GM21723 (cell line): ENCODE results near the gene RHBDL3.
"Not testable (repeated sequence)": the region's sequence is repeated elsewhere in the genome, so short reads cannot be mapped to it uniquely, and the experiment has no call there.

Experiments used
- ATAC-seq: cut with Tn5 transposase; IDR thresholded peaks from one replicate; pipeline ENCODE4 v1.9.1; 2021; ENCODE audit warnings: mild to moderate bottlenecking, moderate library complexity; ENCODE audit not compliant: unreplicated experiment

The RHBDL3 gene

GRCh38 chr17:32265192-32265923 lies at the start of gene RHBDL3:
Gene RHBDL3, plus strand, starts transcription at chr17:32265832. Its CDS starts 358 bp downstream, at chr17:32266190.
- ATAC-seq: no peak

- no peak for ATAC-seq
These were observed 43.0 kb upstream of the RHBDL3 start for GRCh38 chr17:32222621-32223020.

- no peak for ATAC-seq
These were observed 41.9 kb upstream of the RHBDL3 start for GRCh38 chr17:32223703-32224102.

- no peak for ATAC-seq
These were observed 38.7 kb upstream of the RHBDL3 start for GRCh38 chr17:32226886-32227285.

GRCh38 chr17:32227910-32228309 lies 37.7 kb upstream of the RHBDL3 start:
- ATAC-seq: no peak

GRCh38 chr17:32235588-32235987 lies 30.0 kb upstream of the RHBDL3 start:
- ATAC-seq: no peak

GRCh38 chr17:32239456-32239855 lies 26.2 kb upstream of the RHBDL3 start:
- no peak for ATAC-seq

GRCh38 chr17:32240750-32241149 lies 24.9 kb upstream of the RHBDL3 start:
- ATAC-seq: no peak

- no peak for ATAC-seq
These were observed 24.0 kb upstream of the RHBDL3 start for GRCh38 chr17:32241640-32242039.

GRCh38 chr17:32249475-32249874 lies 16.2 kb upstream of the RHBDL3 start:
- ATAC-seq: no peak

GRCh38 chr17:32253117-32253611 lies 12.5 kb upstream of the RHBDL3 start:
- ATAC-seq: no peak

GRCh38 chr17:32256012-32256700 lies 9.5 kb upstream of the RHBDL3 start:
- no peak for ATAC-seq

- ATAC-seq: no peak
These were observed 9.0 kb upstream of the RHBDL3 start for GRCh38 chr17:32256701-32257019.

- ATAC-seq: no peak
These were observed 7.1 kb upstream of the RHBDL3 start for GRCh38 chr17:32258383-32259140.

- no peak for ATAC-seq
These were observed 6.0 kb upstream of the RHBDL3 start for GRCh38 chr17:32259586-32259985.

GRCh38 chr17:32261417-32261736 lies 4.3 kb upstream of the RHBDL3 start:
- no peak for ATAC-seq

GRCh38 chr17:32261936-32262510 lies 3.6 kb upstream of the RHBDL3 start:
- ATAC-seq: no peak

- ATAC-seq: not testable (repeated sequence)
These were observed 2.1 kb upstream of the RHBDL3 start for GRCh38 chr17:32263515-32263914.

GRCh38 chr17:32264140-32264799 lies 1.4 kb upstream of the RHBDL3 start:
- ATAC-seq: no peak

- no peak for ATAC-seq
These were observed 825 bp upstream of the RHBDL3 start for GRCh38 chr17:32264823-32265191.

GRCh38 chr17:32266051-32266388 lies 388 bp downstream of the RHBDL3 start:
- ATAC-seq: no peak
